ENCODE measurements around the gene DEK.

DNA sequence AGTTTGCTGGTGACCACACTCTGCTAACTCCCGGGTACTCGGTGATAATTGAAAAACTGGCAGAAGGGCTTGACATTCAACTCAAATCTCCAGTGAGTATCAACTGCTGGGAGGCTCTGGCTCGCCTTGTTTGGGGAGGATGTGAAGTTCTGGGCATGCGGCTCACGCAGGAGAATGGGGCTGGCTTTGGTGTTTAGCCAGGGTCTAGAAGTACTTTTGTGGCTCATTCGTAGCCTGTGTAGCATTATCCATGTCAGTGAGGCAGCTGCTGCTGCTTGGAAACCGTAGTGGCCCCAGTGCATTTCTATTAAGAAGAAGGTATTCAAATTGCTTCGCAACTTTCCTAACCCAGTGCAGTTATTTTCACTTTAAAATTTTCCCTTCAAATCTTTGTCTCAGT, 56.9 kb downstream of the DEK start:
- TF ChIP-seq, protein P1, sequence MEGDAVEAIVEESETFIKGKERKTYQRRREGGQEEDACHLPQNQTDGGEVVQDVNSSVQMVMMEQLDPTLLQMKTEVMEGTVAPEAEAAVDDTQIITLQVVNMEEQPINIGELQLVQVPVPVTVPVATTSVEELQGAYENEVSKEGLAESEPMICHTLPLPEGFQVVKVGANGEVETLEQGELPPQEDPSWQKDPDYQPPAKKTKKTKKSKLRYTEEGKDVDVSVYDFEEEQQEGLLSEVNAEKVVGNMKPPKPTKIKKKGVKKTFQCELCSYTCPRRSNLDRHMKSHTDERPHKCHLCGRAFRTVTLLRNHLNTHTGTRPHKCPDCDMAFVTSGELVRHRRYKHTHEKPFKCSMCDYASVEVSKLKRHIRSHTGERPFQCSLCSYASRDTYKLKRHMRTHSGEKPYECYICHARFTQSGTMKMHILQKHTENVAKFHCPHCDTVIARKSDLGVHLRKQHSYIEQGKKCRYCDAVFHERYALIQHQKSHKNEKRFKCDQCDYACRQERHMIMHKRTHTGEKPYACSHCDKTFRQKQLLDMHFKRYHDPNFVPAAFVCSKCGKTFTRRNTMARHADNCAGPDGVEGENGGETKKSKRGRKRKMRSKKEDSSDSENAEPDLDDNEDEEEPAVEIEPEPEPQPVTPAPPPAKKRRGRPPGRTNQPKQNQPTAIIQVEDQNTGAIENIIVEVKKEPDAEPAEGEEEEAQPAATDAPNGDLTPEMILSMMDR (IDR thresholded peaks at IDR 0.05; ENCODE audit: insufficient read depth, low read length): no peak
- TF ChIP-seq, protein P2, sequence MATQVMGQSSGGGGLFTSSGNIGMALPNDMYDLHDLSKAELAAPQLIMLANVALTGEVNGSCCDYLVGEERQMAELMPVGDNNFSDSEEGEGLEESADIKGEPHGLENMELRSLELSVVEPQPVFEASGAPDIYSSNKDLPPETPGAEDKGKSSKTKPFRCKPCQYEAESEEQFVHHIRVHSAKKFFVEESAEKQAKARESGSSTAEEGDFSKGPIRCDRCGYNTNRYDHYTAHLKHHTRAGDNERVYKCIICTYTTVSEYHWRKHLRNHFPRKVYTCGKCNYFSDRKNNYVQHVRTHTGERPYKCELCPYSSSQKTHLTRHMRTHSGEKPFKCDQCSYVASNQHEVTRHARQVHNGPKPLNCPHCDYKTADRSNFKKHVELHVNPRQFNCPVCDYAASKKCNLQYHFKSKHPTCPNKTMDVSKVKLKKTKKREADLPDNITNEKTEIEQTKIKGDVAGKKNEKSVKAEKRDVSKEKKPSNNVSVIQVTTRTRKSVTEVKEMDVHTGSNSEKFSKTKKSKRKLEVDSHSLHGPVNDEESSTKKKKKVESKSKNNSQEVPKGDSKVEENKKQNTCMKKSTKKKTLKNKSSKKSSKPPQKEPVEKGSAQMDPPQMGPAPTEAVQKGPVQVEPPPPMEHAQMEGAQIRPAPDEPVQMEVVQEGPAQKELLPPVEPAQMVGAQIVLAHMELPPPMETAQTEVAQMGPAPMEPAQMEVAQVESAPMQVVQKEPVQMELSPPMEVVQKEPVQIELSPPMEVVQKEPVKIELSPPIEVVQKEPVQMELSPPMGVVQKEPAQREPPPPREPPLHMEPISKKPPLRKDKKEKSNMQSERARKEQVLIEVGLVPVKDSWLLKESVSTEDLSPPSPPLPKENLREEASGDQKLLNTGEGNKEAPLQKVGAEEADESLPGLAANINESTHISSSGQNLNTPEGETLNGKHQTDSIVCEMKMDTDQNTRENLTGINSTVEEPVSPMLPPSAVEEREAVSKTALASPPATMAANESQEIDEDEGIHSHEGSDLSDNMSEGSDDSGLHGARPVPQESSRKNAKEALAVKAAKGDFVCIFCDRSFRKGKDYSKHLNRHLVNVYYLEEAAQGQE (IDR thresholded peaks at IDR 0.05; ENCODE audit: insufficient replicate concordance, low read depth): no peak
